Lower leg skin (tissue), 3 donors: ENCODE results near the gene CEP83.

ENCODE experiments used
- CTCF ChIP-seq, 3 donors: fragments of 450-650 bp; IDR thresholded peaks; one replicate each; pipeline ENCODE4 v1.5.1; 2016; ENCODE audit warnings: antibody characterized with exemption in 3 of 3, mild to moderate bottlenecking in 3 of 3, moderate library complexity in 2 of 3
- POLR2A ChIP-seq, 2 donors: fragments of 450-650 bp; IDR thresholded peaks; one replicate each; pipeline ENCODE4 v1.6.1; 2016 to 2017; ENCODE audit warnings: antibody characterized with exemption in 2 of 2, mild to moderate bottlenecking in 1 of 2, moderate library complexity in 1 of 2

GRCh38 chr12:94457311-94457710 is 2.4 kb downstream of the CEP83 start:
- no peak for TF ChIP-seq POLR2A (IDR thresholded peaks at IDR 0.05)
- TF ChIP-seq CTCF (IDR thresholded peaks at IDR 0.05): no peak
